ENCODE measurements around the gene GGN.
"Not testable (repeated sequence)": the region's sequence is repeated elsewhere in the genome, so short reads cannot be mapped to it uniquely, and the experiment has no call there.

GGN gene

DNA sequence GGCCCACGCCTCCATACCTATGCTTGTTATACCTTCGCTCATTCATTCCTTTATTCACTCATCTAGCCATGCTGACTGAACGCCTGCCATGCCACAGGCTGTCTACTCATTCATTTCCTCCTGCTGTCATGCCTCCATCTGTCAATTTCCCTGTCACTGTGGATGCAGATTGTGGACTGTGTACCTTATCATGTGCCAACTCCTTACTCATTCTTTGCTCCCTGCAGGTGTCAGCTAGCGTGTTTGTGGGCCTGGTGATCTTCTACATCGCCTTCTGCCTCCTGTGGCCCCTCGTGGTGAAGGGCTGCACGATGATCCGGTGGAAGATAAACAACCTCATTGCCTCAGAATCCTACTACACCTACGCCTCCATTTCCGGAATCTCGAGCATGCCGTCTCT is 17.5 kb downstream of the GGN start:
- no peak overlapping the region for H3K4me3 ChIP-seq (ENCODE audit: low read length)
- no peak overlapping the region for H3K18ac ChIP-seq (ENCODE audit: low read length)
- H3K4me2 ChIP-seq (ENCODE audit: low read length), result no peak overlapping the region
- no peak overlapping the region for H2BK5ac ChIP-seq (ENCODE audit: low read length)
- H3K36me3 ChIP-seq (ENCODE audit: control insufficient read depth, insufficient read depth, low read length), result no peaks in the 10 kb centered on the region
- H3K79me1 ChIP-seq (ENCODE audit: low read length), result no peaks in the 10 kb centered on the region
- no peak overlapping the region for H3K23ac ChIP-seq (ENCODE audit: low read length)
- H3K27ac ChIP-seq (ENCODE audit: low read depth, low read length), result no peak overlapping the region
- no peak overlapping the region for H3K56ac ChIP-seq (ENCODE audit: low read length)
- no peak overlapping the region for H4K8ac ChIP-seq (ENCODE audit: low read depth, low read length)
- DNase-seq, result no peak
- H2AK5ac ChIP-seq (ENCODE audit: low read length), result no peak overlapping the region
- no peaks in the 10 kb centered on the region for H3K4me1 ChIP-seq (ENCODE audit: control insufficient read depth, low read depth, low read length)
- no peak overlapping the region for H2BK15ac ChIP-seq (replicated peaks; ENCODE audit: low read depth)
- WGBS (ENCODE audit: extremely low coverage, insufficient coverage, low lambda C conversion rate), result no CpG with 5 or more reads among the region's 12 CpGs
- no peaks in the 10 kb centered on the region for H3K27me3 ChIP-seq (ENCODE audit: insufficient read depth, low read length, poor library complexity)
- no peak overlapping the region for H2BK120ac ChIP-seq (ENCODE audit: low read depth, low read length)
- no peak overlapping the region for H3K4ac ChIP-seq (ENCODE audit: low read depth, low read length)
- H3K9ac ChIP-seq (ENCODE audit: low read length), result no peak overlapping the region
- H3K79me2 ChIP-seq (ENCODE audit: control insufficient read depth, insufficient read depth, low read length), result peaks cover 4% of the 10 kb centered on the region
- no peak overlapping the region for H4K5ac ChIP-seq (ENCODE audit: low read length)

GRCh38 chr19:38369584-38369983 is 18.2 kb downstream of the GGN start:
- H4K8ac ChIP-seq (ENCODE audit: low read depth, low read length), result no peak overlapping the region
- no peak overlapping the region for H2BK15ac ChIP-seq (replicated peaks; ENCODE audit: low read depth)
- no peak overlapping the region for H4K5ac ChIP-seq (ENCODE audit: low read length)
- no peaks in the 10 kb centered on the region for H3K79me1 ChIP-seq (ENCODE audit: low read length)
- no peak overlapping the region for H3K4me3 ChIP-seq (ENCODE audit: low read length)
- no peak overlapping the region for H3K27ac ChIP-seq (ENCODE audit: low read depth, low read length)
- no peak overlapping the region for H3K9ac ChIP-seq (ENCODE audit: low read length)
- H3K4ac ChIP-seq (ENCODE audit: low read depth, low read length), result no peak overlapping the region
- H3K56ac ChIP-seq (ENCODE audit: low read length), result no peak overlapping the region
- no peak overlapping the region for H3K23ac ChIP-seq (ENCODE audit: low read length)
- no peak overlapping the region for H2BK5ac ChIP-seq (ENCODE audit: low read length)
- no peaks in the 10 kb centered on the region for H3K27me3 ChIP-seq (ENCODE audit: insufficient read depth, low read length, poor library complexity)
- no peaks in the 10 kb centered on the region for H3K79me2 ChIP-seq (ENCODE audit: control insufficient read depth, insufficient read depth, low read length)
- no peak overlapping the region for H2AK5ac ChIP-seq (ENCODE audit: low read length)
- no peak overlapping the region for H2BK120ac ChIP-seq (ENCODE audit: low read depth, low read length)
- no peak for DNase-seq
- no CpG with 5 or more reads among the region's 2 CpGs for WGBS (ENCODE audit: extremely low coverage, insufficient coverage, low lambda C conversion rate)
- no peak overlapping the region for H3K4me2 ChIP-seq (ENCODE audit: low read length)
- no peaks in the 10 kb centered on the region for H3K4me1 ChIP-seq (ENCODE audit: control insufficient read depth, low read depth, low read length)
- H3K18ac ChIP-seq (ENCODE audit: low read length), result no peak overlapping the region
- H3K36me3 ChIP-seq (ENCODE audit: control insufficient read depth, insufficient read depth, low read length), result no peaks in the 10 kb centered on the region

- no peak for DNase-seq
Measured at GRCh38 chr19:38367041-38367440, 20.8 kb downstream of the GGN start.

DNA sequence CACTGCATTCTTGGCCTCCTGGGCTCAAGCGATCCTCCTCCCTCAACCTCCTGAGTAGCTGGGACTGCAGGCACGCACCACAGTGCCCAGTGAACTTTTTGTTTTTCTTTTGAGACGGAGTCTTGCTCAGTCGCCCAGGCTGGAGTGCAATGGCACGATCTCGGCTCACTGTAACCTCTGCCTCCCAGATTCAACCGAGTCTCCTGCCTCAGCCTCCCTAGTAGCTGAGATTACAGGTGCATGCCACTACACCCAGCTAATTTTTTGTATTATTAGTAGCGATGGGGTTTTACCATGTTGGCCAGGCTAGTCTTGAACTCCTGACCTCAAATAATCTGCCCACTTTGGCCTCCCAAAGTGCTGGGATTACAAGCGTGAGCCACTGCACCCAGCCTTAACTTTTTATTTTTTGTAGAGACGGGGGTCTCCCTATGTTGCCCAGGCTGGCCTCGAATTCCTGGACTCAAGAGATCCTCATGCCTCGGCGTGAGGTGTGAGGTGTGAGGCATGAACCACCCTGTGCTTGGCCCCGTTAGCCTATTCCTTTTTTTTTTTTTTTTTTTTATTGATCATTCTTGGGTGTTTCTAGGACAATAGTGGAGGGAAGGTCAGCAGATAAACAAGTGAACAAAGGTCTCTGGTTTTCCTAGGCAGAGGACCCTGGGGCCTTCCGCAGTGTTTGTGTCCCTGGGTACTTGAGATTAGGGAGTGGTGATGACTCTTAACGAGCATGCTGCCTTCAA is 24.7 kb downstream of the GGN start:
- not testable (repeated sequence) for H3K4ac ChIP-seq (ENCODE audit: low read depth, low read length); H4K8ac ChIP-seq (ENCODE audit: low read depth, low read length); H3K4me1 ChIP-seq (ENCODE audit: control insufficient read depth, low read depth, low read length); H3K4me3 ChIP-seq (ENCODE audit: low read length); H3K4me2 ChIP-seq (ENCODE audit: low read length); H3K36me3 ChIP-seq (ENCODE audit: control insufficient read depth, insufficient read depth, low read length); H2BK15ac ChIP-seq (replicated peaks; ENCODE audit: low read depth); H2AK5ac ChIP-seq (ENCODE audit: low read length); H4K5ac ChIP-seq (ENCODE audit: low read length); H3K9ac ChIP-seq (ENCODE audit: low read length); DNase-seq; H3K27me3 ChIP-seq (ENCODE audit: insufficient read depth, low read length, poor library complexity); H3K79me2 ChIP-seq (ENCODE audit: control insufficient read depth, insufficient read depth, low read length); H3K56ac ChIP-seq (ENCODE audit: low read length); H2BK5ac ChIP-seq (ENCODE audit: low read length); H3K23ac ChIP-seq (ENCODE audit: low read length); H2BK120ac ChIP-seq (ENCODE audit: low read depth, low read length); H3K18ac ChIP-seq (ENCODE audit: low read length); H3K27ac ChIP-seq (ENCODE audit: low read depth, low read length); H3K79me1 ChIP-seq (ENCODE audit: low read length)
- no CpG with 5 or more reads among the region's 16 CpGs for WGBS (ENCODE audit: extremely low coverage, insufficient coverage, low lambda C conversion rate)

More at GRCh38 chr19:38367041-38367440, 20.8 kb downstream of the GGN start:
- Histone ChIP-seq H3K4me1 (ENCODE audit: control insufficient read depth, low read depth, low read length) (no peaks in the 10 kb centered on the region), H3K18ac (ENCODE audit: low read length) (no peak overlapping the region), H3K4me2 (ENCODE audit: low read length) (no peak overlapping the region), H4K8ac (ENCODE audit: low read depth, low read length) (no peak overlapping the region), H3K56ac (ENCODE audit: low read length) (no peak overlapping the region), H3K79me2 (ENCODE audit: control insufficient read depth, insufficient read depth, low read length) (no peaks in the 10 kb centered on the region), H2BK120ac (ENCODE audit: low read depth, low read length) (no peak overlapping the region), H2BK5ac (ENCODE audit: low read length) (no peak overlapping the region), H3K9ac (ENCODE audit: low read length) (no peak overlapping the region), H4K5ac (ENCODE audit: low read length) (no peak overlapping the region), H3K79me1 (ENCODE audit: low read length) (no peaks in the 10 kb centered on the region), H3K27me3 (ENCODE audit: insufficient read depth, low read length, poor library complexity) (no peaks in the 10 kb centered on the region), H3K27ac (ENCODE audit: low read depth, low read length) (no peak overlapping the region), H3K4me3 (ENCODE audit: low read length) (no peak overlapping the region), H3K4ac (ENCODE audit: low read depth, low read length) (no peak overlapping the region), H3K36me3 (ENCODE audit: control insufficient read depth, insufficient read depth, low read length) (no peaks in the 10 kb centered on the region), H2AK5ac (ENCODE audit: low read length) (no peak overlapping the region), H3K23ac (ENCODE audit: low read length) (no peak overlapping the region), H2BK15ac (replicated peaks; ENCODE audit: low read depth) (no peak overlapping the region)
- WGBS (ENCODE audit: extremely low coverage, insufficient coverage, low lambda C conversion rate), result no CpG with 5 or more reads among the region's 12 CpGs

GRCh38 chr19:38362076-38362945 is 25.5 kb downstream of the GGN start:
- Histone ChIP-seq H2BK120ac (ENCODE audit: low read depth, low read length) (no peak overlapping the region), H3K27me3 (ENCODE audit: insufficient read depth, low read length, poor library complexity) (peaks cover 7% of the 10 kb centered on the region), H3K36me3 (ENCODE audit: control insufficient read depth, insufficient read depth, low read length) (no peaks in the 10 kb centered on the region), H3K4ac (ENCODE audit: low read depth, low read length) (no peak overlapping the region), H4K8ac (ENCODE audit: low read depth, low read length) (no peak overlapping the region), H3K79me2 (ENCODE audit: control insufficient read depth, insufficient read depth, low read length) (no peaks in the 10 kb centered on the region), H4K5ac (ENCODE audit: low read length) (no peak overlapping the region), H3K27ac (ENCODE audit: low read depth, low read length) (peak overlapping the region; percentile 12), H3K4me3 (ENCODE audit: low read length) (peak overlapping the region; percentile 53), H3K4me1 (ENCODE audit: control insufficient read depth, low read depth, low read length) (no peaks in the 10 kb centered on the region), H2BK15ac (replicated peaks; ENCODE audit: low read depth) (no peak overlapping the region), H3K79me1 (ENCODE audit: low read length) (no peaks in the 10 kb centered on the region), H2BK5ac (ENCODE audit: low read length) (no peak overlapping the region), H2AK5ac (ENCODE audit: low read length) (no peak overlapping the region), H3K23ac (ENCODE audit: low read length) (no peak overlapping the region), H3K56ac (ENCODE audit: low read length) (peak overlapping the region; percentile 80), H3K4me2 (ENCODE audit: low read length) (peak overlapping the region; percentile 93), H3K9ac (ENCODE audit: low read length) (peak overlapping the region; percentile 64), H3K18ac (ENCODE audit: low read length) (no peak overlapping the region)
- DNase-seq, result peak; percentile 91
- WGBS (ENCODE audit: extremely low coverage, insufficient coverage, low lambda C conversion rate), result no CpG with 5 or more reads among the region's 68 CpGs
